Transverse colon (tissue), 4 donors: ENCODE results near the gene JAK2. TPM values are rescaled to one million over a fixed set of nuclear protein-coding genes. Genes with fewer than 3 reads are reported as not detected.
A peak's percentile ranks its signal among the peaks of the same experiment; 100 is the strongest.
"Not testable (repeated sequence)": the region's sequence is repeated elsewhere in the genome, so short reads cannot be mapped to it uniquely, and the experiment has no call there.

ENCODE experiments used
- DNase-seq: peaks from one replicate; pipeline ENCODE4 v3.0.0-alpha.2; 2019
- H3K27ac ChIP-seq, 4 donors: fragments of 200-600 bp; sonication (generic); 2 replicates each; pipeline ENCODE4 v1.5.1; 2016 to 2018; ENCODE audit warnings: inconsistent platforms in 4 of 4
- H3K27me3 ChIP-seq: fragments of 200-600 bp; sonication (generic); 2 replicates; pipeline ENCODE4 v1.5.1; 2017; ENCODE audit warnings: inconsistent platforms
- H3K36me3 ChIP-seq, 4 donors: fragments of 200-600 bp; sonication (generic); 2 replicates each; pipeline ENCODE4 v1.5.1; 2017 to 2019; ENCODE audit warnings: inconsistent platforms in 4 of 4
- H3K4me1 ChIP-seq, 4 donors: fragments of 200-600 bp; sonication (generic); 2 replicates each; pipeline ENCODE4 v1.5.1; 2017 to 2020; ENCODE audit warnings: inconsistent platforms in 4 of 4
- H3K4me3 ChIP-seq, 4 donors: fragments of 200-600 bp; sonication (generic); 1 replicate in 1 of 4; 2 replicates in 3 of 4; pipeline versions ENCODE4 v1.5.1 to v1.6.1; 2017 to 2019; ENCODE audit warnings: inconsistent platforms in 4 of 4
- H3K9me3 ChIP-seq, 2 donors: fragments of 200-600 bp; sonication (generic); 2 replicates each; pipeline ENCODE4 v1.5.1; 2017 to 2019; ENCODE audit warnings: inconsistent platforms in 2 of 2
- EP300 ChIP-seq: sonication (generic); formaldehyde crosslinking; IDR thresholded peaks from one replicate; pipeline ENCODE4 v1.6.1; 2017; ENCODE audit warnings: antibody characterized with exemption, low read depth
- POLR2A ChIP-seq: fragments of 450-650 bp; IDR thresholded peaks from one replicate; pipeline ENCODE4 v1.6.1; 2016; ENCODE audit warnings: antibody characterized with exemption, mild to moderate bottlenecking, moderate library complexity
- POLR2AphosphoS5 ChIP-seq, 3 donors: sonication (generic); formaldehyde crosslinking; IDR thresholded peaks; one replicate each; pipeline ENCODE4 v1.6.1; 2016; ENCODE audit warnings: antibody characterized with exemption in 3 of 3
- WGBS, 2 donors: methylation state at CpG; one replicate each; pipeline ENCODE4 v1.1.5; 2018; ENCODE audit warnings: low coverage in 1 of 2; 5-methylcytosine and 5-hydroxymethylcytosine counted together
- in situ Hi-C, 4 donors: fragments of 200-750 bp; cut with MboI; loops; one replicate each; pipeline versions ENCODE4 v1.15.0 to v1.15.1; 2017; ENCODE audit warnings: low sequenced_read_pairs in 3 of 4, low pct_ligation_motif_present in 1 of 4, low pct_unique_long_range_greater_than_20kb in 1 of 4
- intact Hi-C: fragments of 100-400 bp; cut with DNase I; formaldehyde crosslinking; loops from one replicate; pipeline ENCODE4 v1.15.1; 2023; ENCODE audit warnings: low total_unique reads
- total RNA-seq, 4 donors: library from RNA; depleted of rRNA; stranded (reverse); fragments of >200 nt; gene quantifications; one replicate each; pipeline ENCODE4 v1.1.0, GENCODE V29; 2016
- TF ChIP-seq, protein P1 (sequence below), 5 experiments: fragments of 200-600 bp in 3 of 5; fragments of 450-650 bp in 2 of 5; sonication (generic) in 3 of 5; IDR thresholded peaks; 1 replicate in 2 of 5; 2 replicates in 3 of 5; pipeline ENCODE4 v1.5.1; 2016 to 2017; ENCODE audit warnings: antibody characterized with exemption in 5 of 5, inconsistent platforms in 3 of 5, mild to moderate bottlenecking in 2 of 5, moderate library complexity in 1 of 5

JAK2 gene
- total RNA-seq, 4 donors from 2014 or later, result 8.0 to 27.6 (median 17.4) TPM

DNA sequence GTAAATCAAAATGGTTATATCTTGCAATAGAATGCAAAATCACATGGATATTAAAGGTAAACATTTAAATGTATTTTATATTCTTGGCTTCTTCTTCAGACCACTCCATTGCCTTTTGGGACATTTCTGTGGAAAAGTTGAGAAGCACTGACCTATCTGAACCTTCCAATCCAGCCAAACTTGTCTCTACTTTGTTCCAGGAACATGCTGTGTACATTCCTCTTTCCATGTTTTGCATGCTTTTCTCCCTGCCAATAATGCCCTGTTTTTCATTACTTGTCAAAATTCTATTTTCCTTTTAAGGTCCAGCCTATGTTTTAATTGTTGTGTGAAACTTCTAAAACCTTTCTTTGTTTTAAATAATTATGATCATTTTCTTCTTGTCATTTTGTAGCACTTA is 28.3 kb downstream of the JAK2 start:
- Histone ChIP-seq H3K4me1 (peaks cover 0 to 18% (median 7%) of the 10 kb centered on the region in 4 donors), H3K27me3 (no peaks in the 10 kb centered on the region), H3K4me3 (no peak overlapping the region), H3K27ac (peak overlapping the region in 3 of 4 donors; percentile 9 to 47 (median 20)), H3K36me3 (peaks cover 0 to 3% (median 0%) of the 10 kb centered on the region in 4 donors), H3K9me3 (peaks cover 4% of the 10 kb centered on the region in 2 donors)
- in situ Hi-C loops (no loop called here), intact Hi-C loops (no loop called here)
- TF ChIP-seq, protein P1, sequence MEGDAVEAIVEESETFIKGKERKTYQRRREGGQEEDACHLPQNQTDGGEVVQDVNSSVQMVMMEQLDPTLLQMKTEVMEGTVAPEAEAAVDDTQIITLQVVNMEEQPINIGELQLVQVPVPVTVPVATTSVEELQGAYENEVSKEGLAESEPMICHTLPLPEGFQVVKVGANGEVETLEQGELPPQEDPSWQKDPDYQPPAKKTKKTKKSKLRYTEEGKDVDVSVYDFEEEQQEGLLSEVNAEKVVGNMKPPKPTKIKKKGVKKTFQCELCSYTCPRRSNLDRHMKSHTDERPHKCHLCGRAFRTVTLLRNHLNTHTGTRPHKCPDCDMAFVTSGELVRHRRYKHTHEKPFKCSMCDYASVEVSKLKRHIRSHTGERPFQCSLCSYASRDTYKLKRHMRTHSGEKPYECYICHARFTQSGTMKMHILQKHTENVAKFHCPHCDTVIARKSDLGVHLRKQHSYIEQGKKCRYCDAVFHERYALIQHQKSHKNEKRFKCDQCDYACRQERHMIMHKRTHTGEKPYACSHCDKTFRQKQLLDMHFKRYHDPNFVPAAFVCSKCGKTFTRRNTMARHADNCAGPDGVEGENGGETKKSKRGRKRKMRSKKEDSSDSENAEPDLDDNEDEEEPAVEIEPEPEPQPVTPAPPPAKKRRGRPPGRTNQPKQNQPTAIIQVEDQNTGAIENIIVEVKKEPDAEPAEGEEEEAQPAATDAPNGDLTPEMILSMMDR (IDR thresholded peaks at IDR 0.05), result no peak
- TF ChIP-seq EP300, result peak; percentile 12
- TF ChIP-seq POLR2A, result no peak
- peak in 2 of 3 donors; percentile 65 to 79 for TF ChIP-seq POLR2AphosphoS5 (IDR thresholded peaks at IDR 0.05)
- no peak for DNase-seq

DNA sequence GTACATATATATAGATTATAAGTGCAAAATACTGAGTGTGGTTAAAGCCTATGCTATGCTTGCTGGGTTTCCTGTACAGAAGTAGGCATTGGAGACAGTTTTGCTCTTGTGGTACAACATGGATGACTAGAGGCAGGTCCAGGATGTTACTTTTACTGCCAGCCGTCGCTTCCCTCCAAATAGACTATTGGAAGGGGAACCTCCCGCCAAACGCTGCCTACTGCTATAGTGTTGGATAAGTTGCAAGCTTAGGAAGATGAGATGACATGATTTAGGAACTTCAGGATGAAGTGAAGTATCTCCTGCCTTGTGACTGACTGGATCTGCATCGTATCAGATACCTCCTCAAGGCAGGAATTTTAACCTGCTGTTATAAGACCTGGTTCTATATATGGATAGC is 30.9 kb downstream of the JAK2 start:
- peaks cover 8 to 10% of the 10 kb centered on the region in 2 donors for H3K9me3 ChIP-seq
- WGBS, 2 donors, result 86 to 91% methylated on average over 5 of the region's 5 CpGs
- no peaks in the 10 kb centered on the region for H3K27me3 ChIP-seq
- TF ChIP-seq EP300, result no peak
- TF ChIP-seq POLR2A, result no peak
- TF ChIP-seq POLR2AphosphoS5 (IDR thresholded peaks at IDR 0.05), result no peak
- TF ChIP-seq, protein P1 (IDR thresholded peaks at IDR 0.05), result no peak
- H3K4me1 ChIP-seq, result peaks cover 0 to 18% (median 7%) of the 10 kb centered on the region in 4 donors
- intact Hi-C loops (no loop called here), in situ Hi-C loops (no loop called here)
- H3K36me3 ChIP-seq, result peaks cover 0 to 8% (median 0%) of the 10 kb centered on the region in 4 donors
- H3K4me3 ChIP-seq, result no peak overlapping the region
- H3K27ac ChIP-seq, result no peak overlapping the region
- no peak for DNase-seq

DNA sequence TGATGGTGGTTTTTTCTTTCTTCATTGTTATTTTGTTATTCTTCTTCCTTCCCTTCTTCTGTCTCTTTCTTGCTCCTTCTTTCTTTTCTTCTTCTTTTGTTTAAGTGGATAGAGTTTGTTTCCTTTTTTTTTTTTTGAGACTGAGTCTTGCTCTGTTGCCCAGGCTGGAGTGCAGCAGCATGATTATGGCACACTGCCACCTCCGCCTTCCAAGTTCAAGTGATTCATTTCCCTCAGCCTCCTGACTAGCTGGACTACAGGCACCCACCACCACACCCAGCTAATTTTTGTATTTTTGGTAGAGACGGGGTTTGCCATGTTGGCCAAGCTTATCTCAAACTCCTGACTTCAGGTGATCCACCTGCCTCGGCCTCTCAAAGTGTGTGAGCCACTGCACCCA is 40.3 kb downstream of the JAK2 start:
- no peak overlapping the region for H3K4me3 ChIP-seq
- H3K4me1 ChIP-seq, result no peaks in the 10 kb centered on the region
- H3K27me3 ChIP-seq, result no peaks in the 10 kb centered on the region
- WGBS, 2 donors, result 99 to 100% methylated on average over 3 of the region's 3 CpGs
- no peaks in the 10 kb centered on the region for H3K9me3 ChIP-seq
- no peak for DNase-seq
- peaks cover 0 to 58% (median 13%) of the 10 kb centered on the region in 4 donors for H3K36me3 ChIP-seq
- in situ Hi-C loops, result no loop called here
- no peak overlapping the region for H3K27ac ChIP-seq
- intact Hi-C loops, result no loop called here
- no peak for TF ChIP-seq POLR2AphosphoS5 (IDR thresholded peaks at IDR 0.05)
- TF ChIP-seq EP300, result no peak
- TF ChIP-seq, protein P1 (IDR thresholded peaks at IDR 0.05), result no peak
- TF ChIP-seq POLR2A, result no peak

GRCh38 chr9:5031941-5032340 is 46.9 kb downstream of the JAK2 start:
- H3K27ac ChIP-seq, intact Hi-C loops, H3K27me3 ChIP-seq, H3K9me3 ChIP-seq, H3K4me3 ChIP-seq, DNase-seq, H3K4me1 ChIP-seq, in situ Hi-C loops: not testable (repeated sequence)
- H3K36me3 ChIP-seq, result peaks cover 0 to 43% (median 13%) of the 10 kb centered on the region in 4 donors
- 95 to 100% methylated on average over 4 to 19 of the region's 19 CpGs for WGBS, 2 donors

- DNase-seq, result no peak
- no peak overlapping the region for H3K4me3 ChIP-seq
- no peaks in the 10 kb centered on the region for H3K4me1 ChIP-seq
- TF ChIP-seq EP300, result no peak
- TF ChIP-seq POLR2AphosphoS5 (IDR thresholded peaks at IDR 0.05), result no peak
- TF ChIP-seq, protein P1 (IDR thresholded peaks at IDR 0.05), result no peak
- TF ChIP-seq POLR2A, result no peak
- in situ Hi-C loops (no loop called here), intact Hi-C loops (no loop called here)
- H3K27ac ChIP-seq, result no peak overlapping the region
- peaks cover 0 to 34% (median 10%) of the 10 kb centered on the region in 4 donors for H3K36me3 ChIP-seq
- H3K27me3 ChIP-seq, result no peaks in the 10 kb centered on the region
- WGBS, 2 donors, result 94 to 98% methylated on average over 18 to 47 of the region's 47 CpGs
- H3K9me3 ChIP-seq, result no peaks in the 10 kb centered on the region
Observed at GRCh38 chr9:5040730-5041389, 55.8 kb downstream of the JAK2 start.
